HG02840 (cell line): ENCODE measurements around the gene MYO18A.
"Not testable (repeated sequence)": the region's sequence is repeated elsewhere in the genome, so short reads cannot be mapped to it uniquely, and the experiment has no call there.

Experiments used
- ATAC-seq: cut with Tn5 transposase; IDR thresholded peaks from one replicate; pipeline ENCODE4 v1.9.1; 2021; ENCODE audit warnings: mild to moderate bottlenecking, moderate library complexity, moderate number of reproducible peaks; ENCODE audit not compliant: unreplicated experiment, low FRiP score

Gene MYO18A

GRCh38 chr17:29109477-29110371 lies 70.5 kb downstream of the MYO18A start:
- ATAC-seq = no peak

- no peak for ATAC-seq
These were observed 71.2 kb downstream of the MYO18A start for GRCh38 chr17:29108823-29109476.

GRCh38 chr17:29107933-29108822 lies 72.0 kb downstream of the MYO18A start:
- ATAC-seq = no peak

- ATAC-seq = no peak
These were observed 73.1 kb downstream of the MYO18A start for GRCh38 chr17:29107084-29107483.

- ATAC-seq = no peak
These were observed 76.9 kb downstream of the MYO18A start for GRCh38 chr17:29103341-29103740.

- no peak for ATAC-seq
These were observed 77.4 kb downstream of the MYO18A start for GRCh38 chr17:29102741-29103181.

- ATAC-seq = no peak
These were observed 78.2 kb downstream of the MYO18A start for GRCh38 chr17:29102046-29102445.

- ATAC-seq = no peak
These were observed 79.9 kb downstream of the MYO18A start for GRCh38 chr17:29100296-29100695.

GRCh38 chr17:29099527-29099926 lies 80.7 kb downstream of the MYO18A start:
- ATAC-seq = no peak

- ATAC-seq = no peak
These were observed 84.1 kb downstream of the MYO18A start for GRCh38 chr17:29096094-29096493.

- no peak for ATAC-seq
These were observed 84.8 kb downstream of the MYO18A start for GRCh38 chr17:29095439-29095838.

- ATAC-seq = no peak
These were observed 86.0 kb downstream of the MYO18A start for GRCh38 chr17:29094101-29094708.

GRCh38 chr17:29093090-29093871 lies 86.9 kb downstream of the MYO18A start:
- no peak for ATAC-seq

- ATAC-seq = no peak
These were observed 88.5 kb downstream of the MYO18A start for GRCh38 chr17:29091606-29092289.

GRCh38 chr17:29090750-29091605 lies 89.2 kb downstream of the MYO18A start:
- ATAC-seq = no peak

- no peak for ATAC-seq
These were observed 90.1 kb downstream of the MYO18A start for GRCh38 chr17:29090108-29090507.

GRCh38 chr17:29089601-29090044 lies 90.6 kb downstream of the MYO18A start:
- no peak for ATAC-seq

- ATAC-seq = not testable (repeated sequence)
These were observed 91.4 kb downstream of the MYO18A start for GRCh38 chr17:29088782-29089181.
